ENCODE results near the gene HINFP.

The HINFP gene, protein sequence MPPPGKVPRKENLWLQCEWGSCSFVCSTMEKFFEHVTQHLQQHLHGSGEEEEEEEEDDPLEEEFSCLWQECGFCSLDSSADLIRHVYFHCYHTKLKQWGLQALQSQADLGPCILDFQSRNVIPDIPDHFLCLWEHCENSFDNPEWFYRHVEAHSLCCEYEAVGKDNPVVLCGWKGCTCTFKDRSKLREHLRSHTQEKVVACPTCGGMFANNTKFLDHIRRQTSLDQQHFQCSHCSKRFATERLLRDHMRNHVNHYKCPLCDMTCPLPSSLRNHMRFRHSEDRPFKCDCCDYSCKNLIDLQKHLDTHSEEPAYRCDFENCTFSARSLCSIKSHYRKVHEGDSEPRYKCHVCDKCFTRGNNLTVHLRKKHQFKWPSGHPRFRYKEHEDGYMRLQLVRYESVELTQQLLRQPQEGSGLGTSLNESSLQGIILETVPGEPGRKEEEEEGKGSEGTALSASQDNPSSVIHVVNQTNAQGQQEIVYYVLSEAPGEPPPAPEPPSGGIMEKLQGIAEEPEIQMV

DNA sequence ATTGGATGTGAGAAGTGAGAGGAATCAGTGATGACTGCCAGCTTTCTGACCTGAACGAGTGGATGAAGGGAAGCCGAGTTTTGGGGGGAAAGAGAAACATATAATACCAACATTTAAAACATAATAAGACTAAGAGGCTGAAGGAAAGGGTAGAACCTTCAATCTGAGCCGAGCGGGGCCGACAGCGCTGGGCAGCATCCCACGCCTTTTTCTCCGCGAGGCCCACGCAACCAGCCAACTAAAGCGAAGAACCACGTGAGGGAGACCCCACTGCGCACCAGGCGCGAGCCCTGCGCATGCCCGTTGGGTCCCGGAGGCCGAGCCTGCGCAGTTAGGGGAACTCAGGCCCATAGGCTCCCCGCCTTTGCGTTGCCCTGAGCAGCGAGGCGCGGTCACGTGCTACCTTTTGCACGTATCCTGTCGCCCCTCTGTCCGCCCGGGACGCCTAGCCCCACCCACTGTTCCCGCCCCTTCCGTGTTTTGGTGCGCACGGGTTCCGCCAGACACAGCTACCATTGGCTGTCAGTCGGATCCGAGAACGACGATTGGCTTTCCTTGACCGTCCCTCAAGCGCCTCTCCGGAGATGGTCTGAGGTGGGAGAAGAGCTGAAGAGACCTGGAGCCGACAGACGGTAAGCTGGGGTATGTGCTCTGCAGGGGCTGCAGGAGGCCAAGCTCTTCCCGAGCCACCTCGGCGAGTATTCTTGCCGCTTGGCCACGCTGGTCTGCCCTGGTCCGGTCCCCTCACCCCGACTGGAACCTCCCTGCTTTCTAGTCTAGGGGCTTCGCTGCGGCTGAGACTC lies at the start of gene HINFP:
Gene HINFP, plus strand, starts transcription at position 573 of the 803 bp plus-strand sequence. CDS start 5,365 bp downstream, outside the sequence.
- Histone ChIP-seq H3K4me1 (ENCODE audit: insufficient read depth, low read length) (peaks cover 9% of the 10 kb centered on the region), H3K4me3 (ENCODE audit: low read length) (peak within 1 kb of the TSS; percentile 97), H3K36me3 (ENCODE audit: insufficient read depth, low read depth, low read length) (peaks cover 10% of the 10 kb centered on the region), H3K9ac (ENCODE audit: low read depth, low read length) (peak within 1 kb of the TSS; percentile 93), H3K27me3 (ENCODE audit: insufficient read depth, low read length) (no peaks in the 10 kb centered on the region), H3K9me3 (ENCODE audit: insufficient read depth, low read depth, low read length) (no peaks in the 10 kb centered on the region), H3K27ac (ENCODE audit: low read length) (peak within 1 kb of the TSS; percentile 77)

DNA sequence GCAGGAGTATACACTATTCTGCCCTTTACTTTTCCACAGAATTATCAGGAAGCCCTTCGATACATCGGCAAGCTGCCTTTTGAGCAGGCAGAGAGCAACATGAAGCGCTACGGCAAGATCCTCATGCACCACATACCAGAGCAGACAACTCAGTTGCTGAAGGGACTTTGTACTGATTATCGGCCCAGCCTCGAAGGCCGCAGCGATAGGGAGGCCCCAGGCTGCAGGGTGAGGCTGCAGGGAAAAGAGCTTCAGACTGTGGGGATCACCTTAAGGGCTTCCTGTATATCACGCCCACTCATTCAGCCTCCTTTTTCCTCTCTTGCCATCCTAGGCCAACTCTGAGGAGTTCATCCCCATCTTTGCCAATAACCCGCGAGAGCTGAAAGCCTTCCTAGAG lies 43.5 kb upstream of the HINFP start:
- no peaks in the 10 kb centered on the region for H3K9me3 ChIP-seq (ENCODE audit: insufficient read depth, low read depth, low read length)
- H3K4me3 ChIP-seq (ENCODE audit: low read length): no peak overlapping the region
- peaks cover 78% of the 10 kb centered on the region for H3K36me3 ChIP-seq (ENCODE audit: insufficient read depth, low read depth, low read length)
- no peak overlapping the region for H3K27ac ChIP-seq (ENCODE audit: low read length)
- no peaks in the 10 kb centered on the region for H3K4me1 ChIP-seq (ENCODE audit: insufficient read depth, low read length)
- H3K27me3 ChIP-seq (ENCODE audit: insufficient read depth, low read length): no peaks in the 10 kb centered on the region
- H3K9ac ChIP-seq (ENCODE audit: low read depth, low read length): no peak overlapping the region

DNA sequence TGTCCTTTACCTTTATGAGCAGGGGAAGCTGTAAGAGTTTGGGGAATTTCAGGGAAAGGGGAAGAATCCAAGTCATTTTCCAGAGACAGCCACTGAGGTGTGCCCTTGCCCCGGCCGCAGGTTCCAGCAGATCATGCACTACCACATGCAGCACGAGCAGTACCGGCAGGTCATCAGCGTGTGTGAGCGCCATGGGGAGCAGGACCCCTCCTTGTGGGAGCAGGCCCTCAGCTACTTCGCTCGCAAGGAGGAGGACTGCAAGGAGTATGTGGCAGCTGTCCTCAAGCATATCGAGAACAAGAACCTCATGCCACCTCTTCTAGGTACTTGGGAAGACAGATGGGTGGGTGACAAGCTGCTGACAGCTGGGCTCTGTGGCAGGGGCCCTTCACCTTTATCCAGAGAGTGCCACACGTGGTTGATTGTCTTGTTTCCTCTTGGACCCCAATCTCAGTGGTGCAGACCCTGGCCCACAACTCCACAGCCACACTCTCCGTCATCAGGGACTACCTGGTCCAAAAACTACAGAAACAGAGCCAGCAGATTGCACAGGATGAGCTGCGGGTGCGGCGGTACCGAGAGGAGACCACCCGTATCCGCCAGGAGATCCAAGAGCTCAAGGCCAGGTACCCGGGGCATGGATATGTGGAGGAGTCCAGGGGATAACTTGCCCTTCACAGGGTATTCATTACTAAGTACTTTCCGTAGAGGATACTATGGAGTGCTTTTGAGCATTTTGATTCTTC lies 42.5 kb upstream of the HINFP start:
- H3K27ac ChIP-seq (ENCODE audit: low read length): no peak overlapping the region

DNA sequence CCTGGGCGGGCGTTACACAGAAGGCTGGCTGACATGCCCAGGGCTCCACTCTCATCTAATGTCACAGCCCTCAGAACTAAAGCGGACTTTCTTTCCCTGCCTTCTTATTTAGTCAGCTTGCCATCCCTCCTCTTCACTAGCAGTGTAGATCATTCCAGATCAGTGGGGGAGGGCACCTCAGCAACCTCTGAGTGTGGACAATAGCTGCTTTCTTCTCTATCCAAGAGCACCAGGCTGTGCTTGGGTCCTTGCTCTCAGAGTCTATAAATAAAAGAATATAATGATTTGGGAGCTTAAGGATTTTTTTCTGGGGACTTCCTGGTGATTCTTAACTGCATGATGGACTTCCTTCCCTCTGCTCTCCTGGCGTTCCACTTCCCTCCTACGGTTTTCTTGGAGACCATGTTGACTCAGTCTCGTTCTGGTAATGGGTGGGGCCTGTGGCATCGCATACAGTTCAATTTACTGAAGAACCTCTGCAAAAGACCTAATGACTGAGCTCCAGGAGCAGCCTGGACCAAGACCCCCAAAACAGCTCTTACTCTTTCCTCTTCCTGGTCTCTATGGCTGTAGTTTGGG lies 39.6 kb upstream of the HINFP start:
- Histone ChIP-seq H3K9me3 (ENCODE audit: insufficient read depth, low read depth, low read length) (no peaks in the 10 kb centered on the region), H3K9ac (ENCODE audit: low read depth, low read length) (no peak overlapping the region), H3K4me1 (ENCODE audit: insufficient read depth, low read length) (peaks cover 5% of the 10 kb centered on the region; the same call in 1 of the 2 replicates), H3K27me3 (ENCODE audit: insufficient read depth, low read length) (no peaks in the 10 kb centered on the region), H3K36me3 (ENCODE audit: insufficient read depth, low read depth, low read length) (peaks cover 55% of the 10 kb centered on the region), H3K27ac (ENCODE audit: low read length) (no peak overlapping the region), H3K4me3 (ENCODE audit: low read length) (no peak overlapping the region)

More for the DNA sequence above, 42.5 kb upstream of the HINFP start:
- Histone ChIP-seq H3K4me3 (ENCODE audit: low read length) (no peak overlapping the region), H3K36me3 (ENCODE audit: insufficient read depth, low read depth, low read length) (peaks cover 68% of the 10 kb centered on the region), H3K9me3 (ENCODE audit: insufficient read depth, low read depth, low read length) (no peaks in the 10 kb centered on the region), H3K9ac (ENCODE audit: low read depth, low read length) (no peak overlapping the region), H3K27me3 (ENCODE audit: insufficient read depth, low read length) (no peaks in the 10 kb centered on the region), H3K4me1 (ENCODE audit: insufficient read depth, low read length) (no peaks in the 10 kb centered on the region)

DNA sequence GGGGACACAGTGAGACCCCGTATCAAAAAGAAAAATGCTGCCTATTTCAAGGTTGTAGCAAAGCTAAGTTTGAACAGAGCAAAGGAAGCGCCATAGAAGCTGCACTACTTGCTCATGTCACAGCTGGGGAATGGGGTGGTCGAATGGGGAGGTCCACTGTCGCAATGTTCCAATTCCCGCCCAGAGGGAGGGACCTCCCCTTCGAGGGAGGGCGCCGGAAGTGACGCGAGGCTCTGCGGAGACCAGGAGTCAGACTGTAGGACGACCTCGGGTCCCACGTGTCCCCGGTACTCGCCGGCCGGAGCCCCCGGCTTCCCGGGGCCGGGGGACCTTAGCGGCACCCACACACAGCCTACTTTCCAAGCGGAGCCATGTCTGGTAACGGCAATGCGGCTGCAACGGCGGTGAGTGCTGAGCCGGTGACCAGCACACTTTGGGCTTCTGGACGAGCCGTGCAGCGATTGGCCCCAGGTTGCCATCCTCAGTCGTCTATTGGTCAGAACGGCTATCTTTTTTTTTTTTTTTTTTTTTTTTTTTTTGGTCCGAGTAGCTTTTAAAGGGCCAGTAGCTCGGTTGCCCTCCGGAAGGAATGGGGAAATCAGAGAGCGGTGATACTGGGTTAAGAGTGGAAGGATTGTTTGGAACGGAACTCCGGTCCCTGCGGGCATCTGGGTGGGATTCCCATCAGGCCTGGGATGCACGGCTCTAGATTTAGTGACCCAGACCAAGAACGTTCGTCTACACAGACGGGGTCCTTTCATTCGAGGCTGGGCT lies 36.5 kb upstream of the HINFP start, which contains the start of gene HMBS:
Gene HMBS, plus strand, starts transcription at position 219 of the 774 bp plus-strand sequence. Its CDS starts 153 bp downstream, at position 372.
- peaks cover 5% of the 10 kb centered on the region; the same call in 1 of the 2 replicates for H3K4me1 ChIP-seq (ENCODE audit: insufficient read depth, low read length)
- H3K27me3 ChIP-seq (ENCODE audit: insufficient read depth, low read length): no peaks in the 10 kb centered on the region
- H3K27ac ChIP-seq (ENCODE audit: low read length): peak within 1 kb of the TSS; percentile 99
- H3K4me3 ChIP-seq (ENCODE audit: low read length): peak within 1 kb of the TSS; percentile 92
- peak within 1 kb of the TSS; percentile 95 for H3K9ac ChIP-seq (ENCODE audit: low read depth, low read length)
- H3K9me3 ChIP-seq (ENCODE audit: insufficient read depth, low read depth, low read length): no peaks in the 10 kb centered on the region
- peaks cover 43% of the 10 kb centered on the region for H3K36me3 ChIP-seq (ENCODE audit: insufficient read depth, low read depth, low read length)

DNA sequence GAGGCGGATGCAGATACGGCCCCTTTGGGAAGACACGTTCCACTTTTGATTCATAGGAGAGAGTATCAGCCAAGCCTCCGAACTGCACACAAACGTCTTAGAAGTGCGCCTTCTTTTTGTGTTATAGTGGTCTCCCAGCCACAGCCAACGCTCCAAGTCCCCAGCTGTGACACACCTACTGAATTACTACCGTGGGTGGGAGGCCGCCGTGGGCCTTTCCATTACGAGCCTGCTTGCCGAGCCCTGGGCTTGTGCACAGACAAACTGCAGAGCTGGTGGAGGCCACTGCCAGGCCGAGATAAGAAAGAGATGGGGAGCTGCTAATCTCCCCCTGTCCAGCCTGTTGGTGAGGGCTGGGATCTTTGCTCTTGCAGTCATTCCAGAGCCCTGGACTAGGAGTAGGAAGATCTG lies 35.9 kb upstream of the HINFP start:
- Histone ChIP-seq H3K9me3 (ENCODE audit: insufficient read depth, low read depth, low read length) (no peaks in the 10 kb centered on the region), H3K4me3 (ENCODE audit: low read length) (peak overlapping the region; percentile 92), H3K4me1 (ENCODE audit: insufficient read depth, low read length) (peaks cover 5% of the 10 kb centered on the region; the same call in 1 of the 2 replicates), H3K36me3 (ENCODE audit: insufficient read depth, low read depth, low read length) (peaks cover 46% of the 10 kb centered on the region), H3K9ac (ENCODE audit: low read depth, low read length) (peak overlapping the region; percentile 95; the same call in 1 of the 2 replicates), H3K27ac (ENCODE audit: low read length) (peak overlapping the region; percentile 99), H3K27me3 (ENCODE audit: insufficient read depth, low read length) (no peaks in the 10 kb centered on the region)

DNA sequence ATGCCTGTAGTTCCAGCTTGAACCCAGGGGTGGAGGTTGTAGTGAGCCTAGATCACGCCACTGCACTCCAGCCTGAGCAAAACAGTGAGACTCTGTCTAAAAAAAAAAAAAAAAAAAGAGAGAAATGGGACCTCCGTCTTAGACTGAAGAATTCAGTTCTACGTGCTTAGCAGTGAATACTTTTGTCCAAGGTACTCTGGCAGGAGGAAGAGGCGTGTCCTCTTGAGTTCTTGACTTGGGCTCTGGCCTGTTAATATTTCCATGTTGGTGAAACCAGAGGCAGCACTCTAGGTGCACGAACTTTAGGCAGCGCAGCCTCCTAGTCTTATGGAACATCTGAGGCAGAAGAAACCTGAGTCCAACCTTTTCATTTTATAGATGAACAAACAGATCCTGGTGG lies 34.3 kb upstream of the HINFP start:
- H3K36me3 ChIP-seq (ENCODE audit: insufficient read depth, low read depth, low read length): peaks cover 45% of the 10 kb centered on the region
- no peak overlapping the region for H3K4me3 ChIP-seq (ENCODE audit: low read length)
- peaks cover 5% of the 10 kb centered on the region; the same call in 1 of the 2 replicates for H3K4me1 ChIP-seq (ENCODE audit: insufficient read depth, low read length)
- H3K27ac ChIP-seq (ENCODE audit: low read length): no peak overlapping the region
- no peaks in the 10 kb centered on the region for H3K27me3 ChIP-seq (ENCODE audit: insufficient read depth, low read length)
- H3K9me3 ChIP-seq (ENCODE audit: insufficient read depth, low read depth, low read length): no peaks in the 10 kb centered on the region
- H3K9ac ChIP-seq (ENCODE audit: low read depth, low read length): no peak overlapping the region; the same call in 1 of the 2 replicates

DNA sequence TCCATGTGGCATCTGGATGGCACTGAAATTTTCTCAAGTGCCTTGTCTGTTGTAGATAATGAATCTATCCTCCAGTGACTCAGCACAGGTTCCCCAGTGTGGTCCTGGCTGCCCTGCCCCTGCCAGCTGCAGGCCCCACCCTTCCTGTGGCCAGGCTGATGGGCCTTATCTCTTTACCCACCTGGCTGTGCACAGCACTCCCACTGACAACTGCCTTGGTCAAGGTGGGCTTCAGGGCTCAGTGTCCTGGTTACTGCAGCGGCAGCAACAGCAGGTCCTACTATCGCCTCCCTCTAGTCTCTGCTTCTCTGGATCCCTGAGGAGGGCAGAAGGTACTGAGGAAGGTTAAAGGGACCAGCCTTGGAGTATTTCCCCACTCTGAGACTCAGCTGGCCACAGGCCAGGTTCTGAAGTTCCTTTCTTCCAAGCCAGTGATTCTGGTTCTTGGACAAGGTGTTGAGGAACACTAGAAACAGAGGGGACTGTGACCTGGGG lies 33.6 kb upstream of the HINFP start:
- Histone ChIP-seq H3K27me3 (ENCODE audit: insufficient read depth, low read length) (no peaks in the 10 kb centered on the region), H3K4me3 (ENCODE audit: low read length) (no peak overlapping the region), H3K27ac (ENCODE audit: low read length) (no peak overlapping the region), H3K9me3 (ENCODE audit: insufficient read depth, low read depth, low read length) (no peaks in the 10 kb centered on the region), H3K36me3 (ENCODE audit: insufficient read depth, low read depth, low read length) (peaks cover 47% of the 10 kb centered on the region), H3K4me1 (ENCODE audit: insufficient read depth, low read length) (peaks cover 5% of the 10 kb centered on the region; the same call in 1 of the 2 replicates), H3K9ac (ENCODE audit: low read depth, low read length) (no peak overlapping the region; the same call in 1 of the 2 replicates)

DNA sequence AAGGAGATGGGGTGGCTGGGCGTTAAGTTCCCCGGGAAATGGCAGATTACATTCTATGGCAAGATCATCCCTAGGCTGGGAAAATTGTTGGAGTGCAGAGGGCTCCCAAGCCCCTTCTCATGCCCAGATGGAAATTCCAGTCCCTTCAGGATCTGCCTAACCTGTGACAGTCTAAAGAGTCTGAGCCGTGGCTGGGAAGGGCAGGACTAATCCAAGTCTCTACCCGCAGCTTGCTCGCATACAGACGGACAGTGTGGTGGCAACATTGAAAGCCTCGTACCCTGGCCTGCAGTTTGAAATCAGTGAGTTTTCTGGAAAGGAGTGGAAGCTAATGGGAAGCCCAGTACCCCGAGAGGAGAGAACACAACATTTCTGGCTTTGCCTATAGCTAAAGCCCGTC lies 33.0 kb upstream of the HINFP start:
- Histone ChIP-seq H3K36me3 (ENCODE audit: insufficient read depth, low read depth, low read length) (peaks cover 53% of the 10 kb centered on the region), H3K4me3 (ENCODE audit: low read length) (no peak overlapping the region), H3K9me3 (ENCODE audit: insufficient read depth, low read depth, low read length) (no peaks in the 10 kb centered on the region), H3K27ac (ENCODE audit: low read length) (no peak overlapping the region), H3K9ac (ENCODE audit: low read depth, low read length) (no peak overlapping the region), H3K4me1 (ENCODE audit: insufficient read depth, low read length) (peaks cover 5% of the 10 kb centered on the region; the same call in 1 of the 2 replicates), H3K27me3 (ENCODE audit: insufficient read depth, low read length) (no peaks in the 10 kb centered on the region)

DNA sequence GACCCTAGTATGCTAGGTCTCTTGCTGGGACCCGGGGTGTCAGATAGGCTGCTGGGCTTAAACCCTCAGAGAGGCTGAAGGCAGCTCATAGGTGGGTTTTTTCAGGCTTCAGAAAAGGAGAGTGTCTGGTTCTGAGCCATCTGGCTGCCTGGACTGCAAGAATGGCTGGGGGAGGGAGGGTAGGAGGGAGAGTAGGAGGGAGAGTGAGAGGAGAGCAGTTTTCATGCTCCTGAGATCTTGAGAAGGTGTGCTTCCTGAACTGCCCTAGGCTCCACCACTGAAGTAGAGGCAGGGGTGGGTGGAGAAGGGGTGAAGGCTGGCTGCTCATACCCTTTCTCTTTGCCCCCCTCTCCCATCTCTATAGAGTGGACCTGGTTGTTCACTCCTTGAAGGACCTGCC lies 32.1 kb upstream of the HINFP start:
- no peaks in the 10 kb centered on the region for H3K9me3 ChIP-seq (ENCODE audit: insufficient read depth, low read depth, low read length)
- no peaks in the 10 kb centered on the region for H3K27me3 ChIP-seq (ENCODE audit: insufficient read depth, low read length)
- peaks cover 60% of the 10 kb centered on the region for H3K36me3 ChIP-seq (ENCODE audit: insufficient read depth, low read depth, low read length)
- H3K4me1 ChIP-seq (ENCODE audit: insufficient read depth, low read length): peaks cover 5% of the 10 kb centered on the region; the same call in 1 of the 2 replicates
- no peak overlapping the region for H3K4me3 ChIP-seq (ENCODE audit: low read length)
- H3K9ac ChIP-seq (ENCODE audit: low read depth, low read length): no peak overlapping the region
- no peak overlapping the region for H3K27ac ChIP-seq (ENCODE audit: low read length)

Data from iPS-20b (cell line).